Transverse colon (tissue), 4 donors: ENCODE measurements around the gene NTHL1. TPM values are rescaled to one million over a fixed set of nuclear protein-coding genes. Genes with fewer than 3 reads are reported as not detected.

Source experiments
- DNase-seq: peaks from one replicate; pipeline ENCODE4 v3.0.0-alpha.2; 2019
- H3K27ac ChIP-seq, 4 donors: fragments of 200-600 bp; sonication (generic); 2 replicates each; pipeline ENCODE4 v1.5.1; 2016 to 2018; ENCODE audit warnings: inconsistent platforms in 4 of 4
- H3K27me3 ChIP-seq: fragments of 200-600 bp; sonication (generic); 2 replicates; pipeline ENCODE4 v1.5.1; 2017; ENCODE audit warnings: inconsistent platforms
- H3K36me3 ChIP-seq, 4 donors: fragments of 200-600 bp; sonication (generic); 2 replicates each; pipeline ENCODE4 v1.5.1; 2017 to 2019; ENCODE audit warnings: inconsistent platforms in 4 of 4
- H3K4me1 ChIP-seq, 4 donors: fragments of 200-600 bp; sonication (generic); 2 replicates each; pipeline ENCODE4 v1.5.1; 2017 to 2020; ENCODE audit warnings: inconsistent platforms in 4 of 4
- H3K4me3 ChIP-seq, 4 donors: fragments of 200-600 bp; sonication (generic); 1 replicate in 1 of 4; 2 replicates in 3 of 4; pipeline versions ENCODE4 v1.5.1 to v1.6.1; 2017 to 2019; ENCODE audit warnings: inconsistent platforms in 4 of 4
- H3K9me3 ChIP-seq, 2 donors: fragments of 200-600 bp; sonication (generic); 2 replicates each; pipeline ENCODE4 v1.5.1; 2017 to 2019; ENCODE audit warnings: inconsistent platforms in 2 of 2
- EP300 ChIP-seq: sonication (generic); formaldehyde crosslinking; IDR thresholded peaks from one replicate; pipeline ENCODE4 v1.6.1; 2017; ENCODE audit warnings: antibody characterized with exemption, low read depth
- POLR2A ChIP-seq: fragments of 450-650 bp; IDR thresholded peaks from one replicate; pipeline ENCODE4 v1.6.1; 2016; ENCODE audit warnings: antibody characterized with exemption, mild to moderate bottlenecking, moderate library complexity
- POLR2AphosphoS5 ChIP-seq, 3 donors: sonication (generic); formaldehyde crosslinking; IDR thresholded peaks; one replicate each; pipeline ENCODE4 v1.6.1; 2016; ENCODE audit warnings: antibody characterized with exemption in 3 of 3
- WGBS, 2 donors: methylation state at CpG; one replicate each; pipeline ENCODE4 v1.1.5; 2018; ENCODE audit warnings: low coverage in 1 of 2; 5-methylcytosine and 5-hydroxymethylcytosine counted together
- in situ Hi-C, 4 donors: fragments of 200-750 bp; cut with MboI; loops; one replicate each; pipeline versions ENCODE4 v1.15.0 to v1.15.1; 2017; ENCODE audit warnings: low sequenced_read_pairs in 3 of 4, low pct_ligation_motif_present in 1 of 4, low pct_unique_long_range_greater_than_20kb in 1 of 4
- intact Hi-C: fragments of 100-400 bp; cut with DNase I; formaldehyde crosslinking; loops from one replicate; pipeline ENCODE4 v1.15.1; 2023; ENCODE audit warnings: low total_unique reads
- total RNA-seq, 4 donors: library from RNA; depleted of rRNA; stranded (reverse); fragments of >200 nt; gene quantifications; one replicate each; pipeline ENCODE4 v1.1.0, GENCODE V29; 2016
- TF ChIP-seq, protein P1 (sequence below), 5 experiments: fragments of 200-600 bp in 3 of 5; fragments of 450-650 bp in 2 of 5; sonication (generic) in 3 of 5; IDR thresholded peaks; 1 replicate in 2 of 5; 2 replicates in 3 of 5; pipeline ENCODE4 v1.5.1; 2016 to 2017; ENCODE audit warnings: antibody characterized with exemption in 5 of 5, inconsistent platforms in 3 of 5, mild to moderate bottlenecking in 2 of 5, moderate library complexity in 1 of 5

The NTHL1 gene
- total RNA-seq, 4 donors from 2014 or later: 12.7 to 32.9 (median 23.2) TPM

DNA sequence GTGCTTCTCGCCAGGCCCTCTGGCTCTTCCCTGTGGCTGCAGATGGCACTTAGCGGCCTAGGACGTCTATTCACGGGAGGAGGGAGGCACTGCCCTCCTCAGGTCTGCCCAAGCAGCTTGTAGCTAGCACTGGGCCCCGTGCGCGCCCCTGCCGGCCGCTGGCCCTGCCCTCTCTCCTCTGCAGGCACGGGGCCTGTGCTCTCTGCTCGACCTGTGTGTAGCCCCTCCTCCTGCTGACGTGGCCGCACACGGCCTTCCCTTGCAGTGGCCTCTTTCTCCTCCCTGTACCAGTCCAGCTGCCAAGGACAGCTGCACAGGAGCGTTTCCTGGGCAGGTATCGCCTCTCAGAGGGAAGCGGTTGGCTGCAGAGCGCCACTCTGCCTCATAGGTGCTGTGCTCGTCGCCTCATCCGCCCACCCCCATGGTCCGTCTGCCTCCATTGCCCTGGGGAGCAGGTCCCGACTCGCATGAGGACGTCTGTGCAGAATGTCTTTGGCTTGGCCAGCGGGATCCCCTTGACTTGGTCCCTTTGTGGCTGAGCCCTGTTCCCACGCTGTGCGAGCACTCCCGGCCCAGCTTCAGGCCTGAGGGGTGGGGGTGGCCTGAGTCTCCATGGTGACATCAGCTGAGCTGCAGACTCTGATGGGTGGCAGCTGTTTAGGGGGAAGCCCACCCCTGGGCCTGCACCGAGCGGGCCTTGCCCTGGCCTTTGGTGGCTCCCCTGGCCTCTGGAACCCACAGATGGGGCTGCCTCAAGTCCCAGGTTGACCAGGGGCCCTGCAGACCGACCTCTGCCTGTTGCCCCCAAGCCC is 34.7 kb upstream of the NTHL1 start:
- Histone ChIP-seq H3K27me3 (no peaks in the 10 kb centered on the region), H3K27ac (peak overlapping the region in 3 of 4 donors; percentile 31 to 60 (median 58)), H3K4me1 (peaks cover 0 to 18% (median 9%) of the 10 kb centered on the region in 4 donors), H3K36me3 (peaks cover 0 to 8% (median 4%) of the 10 kb centered on the region in 4 donors), H3K4me3 (no peak overlapping the region), H3K9me3 (no peaks in the 10 kb centered on the region)
- in situ Hi-C loops (no loop called here), intact Hi-C loops (no loop called here)
- DNase-seq: peak; percentile 50
- no peak for TF ChIP-seq EP300
- TF ChIP-seq POLR2AphosphoS5 (IDR thresholded peaks at IDR 0.05): peak; percentile 19 to 32 (median 22)
- TF ChIP-seq, protein P1, sequence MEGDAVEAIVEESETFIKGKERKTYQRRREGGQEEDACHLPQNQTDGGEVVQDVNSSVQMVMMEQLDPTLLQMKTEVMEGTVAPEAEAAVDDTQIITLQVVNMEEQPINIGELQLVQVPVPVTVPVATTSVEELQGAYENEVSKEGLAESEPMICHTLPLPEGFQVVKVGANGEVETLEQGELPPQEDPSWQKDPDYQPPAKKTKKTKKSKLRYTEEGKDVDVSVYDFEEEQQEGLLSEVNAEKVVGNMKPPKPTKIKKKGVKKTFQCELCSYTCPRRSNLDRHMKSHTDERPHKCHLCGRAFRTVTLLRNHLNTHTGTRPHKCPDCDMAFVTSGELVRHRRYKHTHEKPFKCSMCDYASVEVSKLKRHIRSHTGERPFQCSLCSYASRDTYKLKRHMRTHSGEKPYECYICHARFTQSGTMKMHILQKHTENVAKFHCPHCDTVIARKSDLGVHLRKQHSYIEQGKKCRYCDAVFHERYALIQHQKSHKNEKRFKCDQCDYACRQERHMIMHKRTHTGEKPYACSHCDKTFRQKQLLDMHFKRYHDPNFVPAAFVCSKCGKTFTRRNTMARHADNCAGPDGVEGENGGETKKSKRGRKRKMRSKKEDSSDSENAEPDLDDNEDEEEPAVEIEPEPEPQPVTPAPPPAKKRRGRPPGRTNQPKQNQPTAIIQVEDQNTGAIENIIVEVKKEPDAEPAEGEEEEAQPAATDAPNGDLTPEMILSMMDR (IDR thresholded peaks at IDR 0.05): peak in 3 of 5 experiments; percentile 18 to 36 (median 25)
- WGBS, 2 donors: 64 to 76% methylated on average over 8 to 24 of the region's 32 CpGs

DNA sequence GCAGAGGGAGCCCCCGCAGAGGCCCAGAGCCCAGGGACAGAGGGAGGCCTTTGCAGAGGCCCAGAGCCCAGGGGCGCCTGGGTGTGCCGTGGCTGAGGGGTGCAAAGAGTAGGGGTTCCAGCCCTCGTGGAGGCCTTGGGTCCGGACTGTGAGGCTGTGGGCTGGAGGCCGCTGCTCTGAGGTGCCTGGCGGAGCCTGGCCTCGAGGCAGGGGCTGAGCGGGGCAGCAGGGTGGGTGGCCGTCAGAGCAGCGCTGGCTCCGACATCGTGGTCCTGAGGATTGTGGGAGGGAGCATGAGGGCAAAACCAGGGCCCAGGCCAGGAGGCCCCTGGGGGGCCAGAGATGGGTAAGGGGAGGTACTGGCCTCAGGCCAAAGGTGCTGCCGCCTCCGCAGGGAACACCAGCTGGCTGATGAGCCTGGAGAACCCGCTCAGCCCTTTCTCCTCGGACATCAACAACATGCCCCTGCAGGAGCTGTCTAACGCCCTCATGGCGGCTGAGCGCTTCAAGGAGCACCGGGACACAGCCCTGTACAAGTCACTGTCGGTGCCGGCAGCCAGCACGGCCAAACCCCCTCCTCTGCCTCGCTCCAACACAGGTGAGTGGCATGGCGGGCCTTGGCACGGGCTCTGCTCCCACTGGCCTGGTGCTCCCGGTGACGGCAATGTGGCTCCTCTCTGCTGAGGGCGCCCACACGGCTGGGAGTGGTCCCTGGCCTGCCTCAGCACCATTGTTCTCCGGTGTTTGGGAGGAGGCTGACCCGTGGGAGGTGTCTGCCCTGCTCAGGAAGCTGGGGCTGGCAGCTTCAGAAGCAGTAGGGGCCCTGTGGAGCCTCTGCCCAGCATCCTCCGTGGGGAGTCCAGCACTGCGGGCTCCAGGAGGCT is 33.8 kb upstream of the NTHL1 start:
- Histone ChIP-seq H3K9me3 (no peaks in the 10 kb centered on the region), H3K4me3 (no peak overlapping the region), H3K27me3 (no peaks in the 10 kb centered on the region), H3K36me3 (peaks cover 0 to 8% (median 4%) of the 10 kb centered on the region in 4 donors), H3K4me1 (peaks cover 0 to 18% (median 9%) of the 10 kb centered on the region in 4 donors), H3K27ac (peak overlapping the region in 3 of 4 donors; percentile 7 to 60 (median 58))
- intact Hi-C loops: no loop called here
- WGBS, 2 donors: 86 to 92% methylated on average over 7 to 34 of the region's 35 CpGs
- no peak for DNase-seq
- TF ChIP-seq POLR2A: no peak
- TF ChIP-seq POLR2AphosphoS5 (IDR thresholded peaks at IDR 0.05): no peak
- TF ChIP-seq, protein P1 (IDR thresholded peaks at IDR 0.05): no peak
- no peak for TF ChIP-seq EP300
- in situ Hi-C loops: no loop called here

DNA sequence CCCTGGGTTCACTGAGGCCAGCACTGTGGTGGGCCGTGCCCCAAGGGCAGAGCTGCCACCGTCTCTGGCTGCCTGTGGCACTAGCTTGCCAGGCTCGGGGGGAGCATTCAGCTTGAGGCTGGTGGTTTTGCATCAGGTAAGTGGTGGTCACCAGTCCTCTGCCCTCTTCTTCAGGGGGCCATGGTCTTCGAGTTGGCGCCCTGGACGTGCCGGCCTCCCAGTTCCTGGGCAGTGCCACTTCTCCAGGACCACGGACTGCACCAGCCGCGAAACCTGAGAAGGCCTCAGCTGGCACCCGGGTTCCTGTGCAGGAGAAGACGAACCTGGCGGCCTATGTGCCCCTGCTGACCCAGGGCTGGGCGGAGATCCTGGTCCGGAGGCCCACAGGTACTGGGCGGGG is 32.4 kb upstream of the NTHL1 start:
- no peak overlapping the region for H3K4me3 ChIP-seq
- peaks cover 0 to 18% (median 9%) of the 10 kb centered on the region in 4 donors for H3K4me1 ChIP-seq
- no peak for DNase-seq
- no peak overlapping the region for H3K27ac ChIP-seq
- intact Hi-C loops: no loop called here
- peaks cover 0 to 8% (median 4%) of the 10 kb centered on the region in 4 donors for H3K36me3 ChIP-seq
- WGBS, 2 donors: 96% methylated on average over 16 of the region's 16 CpGs; no CpG with 5 or more reads in 1 of the 2 donors
- H3K9me3 ChIP-seq: no peaks in the 10 kb centered on the region
- H3K27me3 ChIP-seq: no peaks in the 10 kb centered on the region
- TF ChIP-seq EP300 (no peak), POLR2AphosphoS5 (IDR thresholded peaks at IDR 0.05) (no peak), POLR2A (no peak)
- TF ChIP-seq, protein P1 (IDR thresholded peaks at IDR 0.05): no peak
- in situ Hi-C loops: no loop called here

DNA sequence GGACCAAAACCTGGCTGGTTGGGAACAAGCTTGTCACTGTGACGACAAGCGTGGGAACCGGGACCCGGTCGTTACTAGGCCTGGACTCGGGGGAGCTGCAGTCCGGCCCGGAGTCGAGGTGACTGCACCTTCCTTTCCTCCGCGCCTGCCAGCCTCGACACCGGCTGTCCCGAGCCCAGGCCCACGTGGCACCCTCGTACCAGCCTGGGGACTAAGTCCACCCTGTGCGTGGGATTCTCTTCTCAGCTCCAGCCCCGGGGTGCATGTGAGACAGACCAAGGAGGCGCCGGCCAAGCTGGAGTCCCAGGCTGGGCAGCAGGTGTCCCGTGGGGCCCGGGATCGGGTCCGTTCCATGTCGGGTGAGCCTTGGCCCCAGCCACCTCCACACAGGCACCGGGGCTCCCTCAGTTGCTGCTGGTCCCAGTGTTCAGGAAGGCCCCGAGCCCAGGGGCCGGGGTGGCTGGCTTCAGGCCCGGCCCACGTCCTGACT is 31.7 kb upstream of the NTHL1 start:
- Histone ChIP-seq H3K4me3 (no peak overlapping the region), H3K4me1 (peaks cover 0 to 18% (median 9%) of the 10 kb centered on the region in 4 donors), H3K27ac (no peak overlapping the region), H3K9me3 (no peaks in the 10 kb centered on the region), H3K36me3 (peaks cover 0 to 8% (median 4%) of the 10 kb centered on the region in 4 donors), H3K27me3 (no peaks in the 10 kb centered on the region)
- in situ Hi-C loops (no loop called here), intact Hi-C loops (no loop called here)
- no peak for DNase-seq
- TF ChIP-seq EP300 (no peak), POLR2A (no peak), POLR2AphosphoS5 (IDR thresholded peaks at IDR 0.05) (no peak)
- TF ChIP-seq, protein P1 (IDR thresholded peaks at IDR 0.05): no peak
- 96% methylated on average over 24 of the region's 30 CpGs; no CpG with 5 or more reads in 1 of the 2 donors for WGBS, 2 donors
